GM12873 (cell line): ENCODE measurements around the gene DLG4.

Experiments used
- TF ChIP-seq, protein P1 (sequence below): IDR thresholded peaks from 2 replicates; pipeline ENCODE4 v1.5.1; 2012; ENCODE audit warnings: low read depth, mild to moderate bottlenecking, moderate library complexity, low read length, control low read depth; ENCODE audit not compliant: insufficient read depth; ENCODE audit errors: missing control alignments

The DLG4 gene

GRCh38 chr17:7246779-7247178 lies 27.1 kb upstream of the DLG4 start:
- TF ChIP-seq, protein P1, sequence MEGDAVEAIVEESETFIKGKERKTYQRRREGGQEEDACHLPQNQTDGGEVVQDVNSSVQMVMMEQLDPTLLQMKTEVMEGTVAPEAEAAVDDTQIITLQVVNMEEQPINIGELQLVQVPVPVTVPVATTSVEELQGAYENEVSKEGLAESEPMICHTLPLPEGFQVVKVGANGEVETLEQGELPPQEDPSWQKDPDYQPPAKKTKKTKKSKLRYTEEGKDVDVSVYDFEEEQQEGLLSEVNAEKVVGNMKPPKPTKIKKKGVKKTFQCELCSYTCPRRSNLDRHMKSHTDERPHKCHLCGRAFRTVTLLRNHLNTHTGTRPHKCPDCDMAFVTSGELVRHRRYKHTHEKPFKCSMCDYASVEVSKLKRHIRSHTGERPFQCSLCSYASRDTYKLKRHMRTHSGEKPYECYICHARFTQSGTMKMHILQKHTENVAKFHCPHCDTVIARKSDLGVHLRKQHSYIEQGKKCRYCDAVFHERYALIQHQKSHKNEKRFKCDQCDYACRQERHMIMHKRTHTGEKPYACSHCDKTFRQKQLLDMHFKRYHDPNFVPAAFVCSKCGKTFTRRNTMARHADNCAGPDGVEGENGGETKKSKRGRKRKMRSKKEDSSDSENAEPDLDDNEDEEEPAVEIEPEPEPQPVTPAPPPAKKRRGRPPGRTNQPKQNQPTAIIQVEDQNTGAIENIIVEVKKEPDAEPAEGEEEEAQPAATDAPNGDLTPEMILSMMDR: no peak

DNA sequence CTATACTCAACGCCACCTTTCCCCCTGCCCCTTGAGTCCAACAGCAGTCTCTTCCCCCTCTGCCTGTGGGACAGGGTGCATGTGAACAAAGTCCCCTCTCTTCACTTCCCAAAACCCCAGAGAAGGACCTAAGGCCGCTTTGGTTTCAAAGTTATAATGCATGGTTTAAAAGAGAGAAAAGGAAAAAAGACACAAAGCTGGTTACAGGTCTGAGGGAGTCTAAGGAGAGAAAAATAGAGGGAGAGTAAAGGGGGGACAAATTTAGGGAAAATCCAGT lies 23.8 kb upstream of the DLG4 start:
- TF ChIP-seq, protein P1: no peak

GRCh38 chr17:7242717-7243452 lies 23.2 kb upstream of the DLG4 start:
- TF ChIP-seq, protein P1: no peak

DNA sequence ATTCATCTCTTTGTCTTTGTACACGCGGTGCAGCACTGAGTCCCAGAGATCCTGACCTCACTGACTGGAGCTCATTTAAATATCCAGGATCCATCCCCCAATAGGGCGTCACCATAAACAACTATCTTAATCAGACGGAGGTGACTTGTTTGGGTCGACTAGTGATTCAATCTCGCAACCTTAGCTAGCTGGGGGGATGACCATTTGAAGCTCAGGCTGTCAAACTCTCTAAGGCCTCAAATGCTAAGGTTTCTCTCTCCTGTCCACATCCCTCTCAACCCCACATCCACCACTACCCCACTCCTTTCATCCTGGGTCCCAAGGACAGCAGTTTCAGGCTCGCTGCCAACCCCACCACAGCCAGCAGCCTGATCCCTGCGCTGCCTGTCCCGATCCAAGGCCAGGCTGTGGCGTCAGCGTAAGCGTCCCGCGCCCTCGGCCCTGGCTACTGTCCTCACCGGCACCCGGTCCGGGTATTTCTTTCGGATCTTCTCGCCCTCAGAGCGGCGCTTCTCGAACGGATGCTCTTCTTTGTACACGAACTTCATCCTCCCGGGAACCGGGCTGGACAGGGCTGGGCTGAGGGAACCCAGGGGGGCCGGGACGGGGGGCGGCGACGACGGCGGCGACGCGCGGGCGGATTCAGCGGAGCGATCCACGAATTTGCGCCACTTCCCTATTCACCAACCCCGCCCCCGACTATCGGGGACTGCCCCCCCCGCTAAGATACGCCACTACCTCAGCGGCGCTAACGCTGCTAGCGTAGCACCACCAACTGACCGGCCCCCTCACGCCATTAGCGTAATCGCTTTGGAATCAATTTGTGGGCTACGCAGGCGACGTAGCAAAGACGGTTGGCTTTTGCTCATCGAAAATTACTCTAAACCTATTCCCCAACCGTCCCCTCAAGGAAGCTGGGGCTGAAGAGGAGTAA lies 22.4 kb upstream of the DLG4 start, which contains the start of gene GABARAP:
TSS of gene GABARAP (minus strand) at position 667 of the 934 bp plus-strand sequence. CDS start at position 548, 119 bp downstream.
- TF ChIP-seq, protein P1: no peak

- TF ChIP-seq, protein P1: no peak
Observed at GRCh38 chr17:7241090-7241733, 21.6 kb upstream of the DLG4 start.

- TF ChIP-seq, protein P1: no peak
Observed at GRCh38 chr17:7240375-7240774, 20.7 kb upstream of the DLG4 start.
